ENCODE measurements around the gene JMJD6.

JMJD6 gene

GRCh38 chr17:76682296-76682695 is 44.1 kb downstream of the JMJD6 start:
- in situ Hi-C loops (cut with MboI; ENCODE audit: low sequenced_read_pairs), result no loop called here

- in situ Hi-C loops (cut with MboI; ENCODE audit: low sequenced_read_pairs), result no loop called here
Observed at GRCh38 chr17:76681222-76682137, 44.9 kb downstream of the JMJD6 start.

GRCh38 chr17:76679239-76679638 is 47.2 kb downstream of the JMJD6 start:
- in situ Hi-C loops (cut with MboI; ENCODE audit: low sequenced_read_pairs), result no loop called here

GRCh38 chr17:76678330-76678729 is 48.1 kb downstream of the JMJD6 start:
- in situ Hi-C loops (cut with MboI; ENCODE audit: low sequenced_read_pairs), result no loop called here

GRCh38 chr17:76677406-76677805 is 49.0 kb downstream of the JMJD6 start:
- in situ Hi-C loops (cut with MboI; ENCODE audit: low sequenced_read_pairs), result no loop called here

GRCh38 chr17:76676629-76677028 is 49.8 kb downstream of the JMJD6 start:
- in situ Hi-C loops (cut with MboI; ENCODE audit: low sequenced_read_pairs), result no loop called here

GRCh38 chr17:76675648-76676047 is 50.8 kb downstream of the JMJD6 start:
- in situ Hi-C loops (cut with MboI; ENCODE audit: low sequenced_read_pairs), result no loop called here

GRCh38 chr17:76674600-76674999 is 51.8 kb downstream of the JMJD6 start:
- in situ Hi-C loops (cut with MboI; ENCODE audit: low sequenced_read_pairs), result no loop called here

- in situ Hi-C loops (cut with MboI; ENCODE audit: low sequenced_read_pairs), result no loop called here
Observed at GRCh38 chr17:76673729-76674128, 52.7 kb downstream of the JMJD6 start.

GRCh38 chr17:76672892-76673291 is 53.5 kb downstream of the JMJD6 start:
- in situ Hi-C loops (cut with MboI; ENCODE audit: low sequenced_read_pairs), result no loop called here

GRCh38 chr17:76672270-76672851 is 54.0 kb downstream of the JMJD6 start:
- in situ Hi-C loops (cut with MboI; ENCODE audit: low sequenced_read_pairs), result no loop called here

GRCh38 chr17:76671912-76672262 is 54.5 kb downstream of the JMJD6 start:
- in situ Hi-C loops (cut with MboI; ENCODE audit: low sequenced_read_pairs), result no loop called here

GRCh38 chr17:76671123-76671911 is 55.1 kb downstream of the JMJD6 start:
- in situ Hi-C loops (cut with MboI; ENCODE audit: low sequenced_read_pairs), result no loop called here

- in situ Hi-C loops (cut with MboI; ENCODE audit: low sequenced_read_pairs), result no loop called here
Observed at GRCh38 chr17:76670718-76671122, 55.7 kb downstream of the JMJD6 start.

GRCh38 chr17:76670020-76670717 is 56.2 kb downstream of the JMJD6 start:
- in situ Hi-C loops (cut with MboI; ENCODE audit: low sequenced_read_pairs), result no loop called here

All from hTERT RPE-1 (cell line).